Gastrocnemius medialis (tissue), 4 donors: ENCODE measurements around the gene KLHL18.

Experiments
- CTCF ChIP-seq, 5 experiments: fragments of 450-650 bp in 3 of 5; fragments of 200-600 bp in 2 of 5; sonication (generic) in 2 of 5; IDR thresholded peaks in 4 of 5; conservative IDR thresholded peaks in 1 of 5; 1 replicate in 4 of 5; 2 replicates in 1 of 5; pipeline ENCODE4 v1.5.1; 2016 to 2019; ENCODE audit warnings: antibody characterized with exemption in 5 of 5, mild to moderate bottlenecking in 3 of 5, moderate library complexity in 3 of 5
- POLR2A ChIP-seq, 2 donors: fragments of 450-650 bp; IDR thresholded peaks; one replicate each; pipeline ENCODE4 v1.6.1; 2017; ENCODE audit warnings: antibody characterized with exemption in 2 of 2, mild to moderate bottlenecking in 2 of 2, moderate library complexity in 2 of 2

- no peak for TF ChIP-seq CTCF (IDR thresholded peaks at IDR 0.05 in 4 of 5, conservative IDR thresholded peaks at IDR 0.05 in 1 of 5)
- TF ChIP-seq POLR2A (IDR thresholded peaks at IDR 0.05): no peak
Measured at GRCh38 chr3:47379411-47379899, 96.7 kb downstream of the KLHL18 start.
